Astrocyte of the hippocampus (primary cell): ENCODE results near the gene IPO9.
A peak's percentile ranks its signal among the peaks of the same experiment; 100 is the strongest.

Source experiments
- DNase-seq: peaks from one replicate; pipeline ENCODE4 v3.0.0; 2011; ENCODE audit warnings: low read depth, low spot score

IPO9 gene

GRCh38 chr1:201828820-201829774 lies at the start of gene IPO9:
TSS of gene IPO9 (plus strand) at chr1:201829157. CDS start at chr1:201829210, 53 bp downstream.
- DNase-seq, result peak; percentile 98

- no peak for DNase-seq
Measured at GRCh38 chr1:201779351-201779880, 49.5 kb upstream of the IPO9 start.

- no peak for DNase-seq
Measured at GRCh38 chr1:201780952-201781351, 48.0 kb upstream of the IPO9 start.

- no peak for DNase-seq
Measured at GRCh38 chr1:201781437-201781836, 47.5 kb upstream of the IPO9 start.

GRCh38 chr1:201782353-201782752 lies 46.6 kb upstream of the IPO9 start:
- no peak for DNase-seq

GRCh38 chr1:201783058-201783457 lies 45.9 kb upstream of the IPO9 start:
- DNase-seq, result no peak

GRCh38 chr1:201783572-201783971 lies 45.4 kb upstream of the IPO9 start:
- no peak for DNase-seq

- no peak for DNase-seq
Measured at GRCh38 chr1:201785291-201785690, 43.7 kb upstream of the IPO9 start.

GRCh38 chr1:201786824-201787223 lies 42.1 kb upstream of the IPO9 start:
- DNase-seq, result no peak

GRCh38 chr1:201788296-201788695 lies 40.7 kb upstream of the IPO9 start:
- DNase-seq, result no peak

- no peak for DNase-seq
Measured at GRCh38 chr1:201789245-201789644, 39.7 kb upstream of the IPO9 start.

- DNase-seq, result no peak
Measured at GRCh38 chr1:201790261-201790660, 38.7 kb upstream of the IPO9 start.

- DNase-seq, result no peak
Measured at GRCh38 chr1:201791051-201791778, 37.7 kb upstream of the IPO9 start.

GRCh38 chr1:201791779-201792173 lies 37.2 kb upstream of the IPO9 start:
- peak; percentile 69 for DNase-seq

GRCh38 chr1:201792534-201793305 lies 36.2 kb upstream of the IPO9 start:
- peak; percentile 91 for DNase-seq

- DNase-seq, result no peak
Measured at GRCh38 chr1:201793306-201793925, 35.5 kb upstream of the IPO9 start.

- DNase-seq, result peak; percentile 61
Measured at GRCh38 chr1:201795066-201795465, 33.9 kb upstream of the IPO9 start.

- DNase-seq, result no peak
Measured at GRCh38 chr1:201800246-201800645, 28.7 kb upstream of the IPO9 start.

GRCh38 chr1:201806801-201807200 lies 22.2 kb upstream of the IPO9 start:
- DNase-seq, result no peak

- no peak for DNase-seq
Measured at GRCh38 chr1:201807958-201808632, 20.9 kb upstream of the IPO9 start.

GRCh38 chr1:201808633-201808990 lies 20.3 kb upstream of the IPO9 start:
- DNase-seq, result no peak
